Measurements from ENCODE around the gene MED15. TPM values are rescaled to one million over a fixed set of nuclear protein-coding genes. Genes with fewer than 3 reads are reported as not detected.

The MED15 gene
- total RNA-seq, 1 experiment from 2014 or later: 94.7 TPM

DNA sequence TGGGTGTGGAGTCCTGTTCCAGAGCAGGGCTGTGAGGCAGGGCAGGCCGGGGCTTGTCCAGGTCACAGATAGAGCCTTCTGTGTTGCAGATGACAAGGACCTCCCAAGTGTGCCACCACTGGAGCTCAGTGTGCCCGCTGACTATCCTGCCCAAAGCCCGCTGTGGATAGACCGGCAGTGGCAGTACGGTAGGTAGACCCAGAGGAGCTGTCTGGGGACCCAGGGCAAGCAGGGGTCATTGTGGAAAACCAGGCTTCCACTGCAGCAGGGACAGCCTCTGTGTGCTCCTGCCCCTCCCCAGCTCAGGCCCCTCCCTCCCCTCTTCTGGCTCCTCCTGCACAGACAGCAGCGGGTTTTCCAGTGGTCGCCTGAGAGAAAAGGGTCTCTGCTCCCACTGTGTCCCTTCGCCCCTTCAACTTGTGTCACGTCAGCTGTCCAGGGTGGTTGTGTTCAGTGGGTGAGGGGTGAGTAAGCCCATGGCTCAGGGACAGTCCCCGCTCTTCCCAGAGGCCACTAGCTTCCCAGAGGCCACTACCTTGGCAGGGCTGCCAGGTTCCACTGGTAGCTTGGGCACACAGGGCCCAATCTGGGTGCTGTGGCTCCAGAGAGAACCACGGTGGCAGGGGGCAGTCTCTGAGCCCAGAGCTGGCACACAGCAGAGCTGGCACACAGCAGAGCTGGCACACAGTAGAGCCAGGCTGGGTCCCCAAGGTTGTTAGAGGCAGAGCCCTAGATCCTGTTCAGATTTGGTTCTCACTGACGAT is 78.4 kb downstream of the MED15 start:
- H3K9me3 Mint-ChIP-seq (ENCODE audit: unreplicated experiment): no peaks in the 10 kb centered on the region
- ChIA-PET POLR2A (no interaction called here), CTCF (interaction anchor here (0.6 kb wide), 1 partner anchor 20 kb away, joined by 4 read pairs; no protein-coding TSS in a partner anchor)
- Histone ChIP-seq H3K9me3 (no peaks in the 10 kb centered on the region), H3K36me3 (ENCODE audit: control insufficient read depth, insufficient read depth, low read length) (peaks cover 3% of the 10 kb centered on the region), H3K4me3 (ENCODE audit: low read depth, low read length) (no peak overlapping the region), H3K27me3 (replicated peaks; ENCODE audit: control insufficient read depth, insufficient read depth, low read length) (no peaks in the 10 kb centered on the region), H3K4me1 (no peaks in the 10 kb centered on the region)
- no TSS peak for BruUV-seq (replicated peaks)
- DNase-seq: no peak
- TF ChIP-seq, protein P1, sequence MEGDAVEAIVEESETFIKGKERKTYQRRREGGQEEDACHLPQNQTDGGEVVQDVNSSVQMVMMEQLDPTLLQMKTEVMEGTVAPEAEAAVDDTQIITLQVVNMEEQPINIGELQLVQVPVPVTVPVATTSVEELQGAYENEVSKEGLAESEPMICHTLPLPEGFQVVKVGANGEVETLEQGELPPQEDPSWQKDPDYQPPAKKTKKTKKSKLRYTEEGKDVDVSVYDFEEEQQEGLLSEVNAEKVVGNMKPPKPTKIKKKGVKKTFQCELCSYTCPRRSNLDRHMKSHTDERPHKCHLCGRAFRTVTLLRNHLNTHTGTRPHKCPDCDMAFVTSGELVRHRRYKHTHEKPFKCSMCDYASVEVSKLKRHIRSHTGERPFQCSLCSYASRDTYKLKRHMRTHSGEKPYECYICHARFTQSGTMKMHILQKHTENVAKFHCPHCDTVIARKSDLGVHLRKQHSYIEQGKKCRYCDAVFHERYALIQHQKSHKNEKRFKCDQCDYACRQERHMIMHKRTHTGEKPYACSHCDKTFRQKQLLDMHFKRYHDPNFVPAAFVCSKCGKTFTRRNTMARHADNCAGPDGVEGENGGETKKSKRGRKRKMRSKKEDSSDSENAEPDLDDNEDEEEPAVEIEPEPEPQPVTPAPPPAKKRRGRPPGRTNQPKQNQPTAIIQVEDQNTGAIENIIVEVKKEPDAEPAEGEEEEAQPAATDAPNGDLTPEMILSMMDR (IDR thresholded peaks at IDR 0.05; ENCODE audit: insufficient read depth in 1 of 2, low read depth in 1 of 2, low read length in 1 of 2, severe bottlenecking in 1 of 2, unreplicated experiment in 1 of 2): no peak
- H3K36me3 Mint-ChIP-seq (ENCODE audit: insufficient read depth, unreplicated experiment): peaks cover 28% of the 10 kb centered on the region
- intact Hi-C loops (cut with micrococcal nuclease; ENCODE audit: unreplicated experiment): no loop called here
- no peaks in the 10 kb centered on the region for H3K27me3 Mint-ChIP-seq (ENCODE audit: insufficient read depth, unreplicated experiment)
- no peak overlapping the region for H3K4me3 Mint-ChIP-seq (ENCODE audit: unreplicated experiment)
- H3K27ac Mint-ChIP-seq (ENCODE audit: unreplicated experiment): no peak overlapping the region
- H3K4me1 Mint-ChIP-seq (ENCODE audit: low read depth, unreplicated experiment): no peaks in the 10 kb centered on the region

DNA sequence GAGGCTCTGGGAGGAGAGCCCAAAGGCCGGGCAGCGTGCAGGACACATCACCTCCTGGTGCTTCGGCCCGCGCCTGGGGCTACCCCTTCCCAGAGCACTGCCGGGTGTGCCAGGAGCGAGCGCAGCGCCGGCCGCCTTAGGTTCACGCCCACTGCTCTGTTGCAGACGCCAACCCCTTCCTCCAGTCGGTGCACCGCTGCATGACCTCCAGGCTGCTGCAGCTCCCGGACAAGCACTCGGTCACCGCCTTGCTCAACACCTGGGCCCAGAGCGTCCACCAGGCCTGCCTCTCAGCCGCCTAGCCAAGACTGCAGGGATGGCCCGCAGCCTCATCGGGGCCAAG is 79.0 kb downstream of the MED15 start:
- no peaks in the 10 kb centered on the region for H3K4me1 Mint-ChIP-seq (ENCODE audit: low read depth, unreplicated experiment)
- H3K27me3 Mint-ChIP-seq (ENCODE audit: insufficient read depth, unreplicated experiment): no peaks in the 10 kb centered on the region
- Histone ChIP-seq H3K27me3 (replicated peaks; ENCODE audit: control insufficient read depth, insufficient read depth, low read length) (no peaks in the 10 kb centered on the region), H3K9me3 (no peaks in the 10 kb centered on the region), H3K36me3 (ENCODE audit: control insufficient read depth, insufficient read depth, low read length) (peaks cover 3% of the 10 kb centered on the region), H3K4me3 (ENCODE audit: low read depth, low read length) (no peak overlapping the region), H3K4me1 (no peaks in the 10 kb centered on the region)
- no peaks in the 10 kb centered on the region for H3K9me3 Mint-ChIP-seq (ENCODE audit: unreplicated experiment)
- ChIA-PET POLR2A (no interaction called here), CTCF (no interaction called here)
- no TSS peak for BruUV-seq (replicated peaks)
- H3K36me3 Mint-ChIP-seq (ENCODE audit: insufficient read depth, unreplicated experiment): peaks cover 23% of the 10 kb centered on the region
- TF ChIP-seq, protein P1 (IDR thresholded peaks at IDR 0.05; ENCODE audit: insufficient read depth in 1 of 2, low read depth in 1 of 2, low read length in 1 of 2, severe bottlenecking in 1 of 2, unreplicated experiment in 1 of 2): no peak
- H3K4me3 Mint-ChIP-seq (ENCODE audit: unreplicated experiment): no peak overlapping the region
- intact Hi-C loops (cut with micrococcal nuclease; ENCODE audit: unreplicated experiment): no loop called here
- H3K27ac Mint-ChIP-seq (ENCODE audit: unreplicated experiment): no peak overlapping the region
- DNase-seq: no peak

DNA sequence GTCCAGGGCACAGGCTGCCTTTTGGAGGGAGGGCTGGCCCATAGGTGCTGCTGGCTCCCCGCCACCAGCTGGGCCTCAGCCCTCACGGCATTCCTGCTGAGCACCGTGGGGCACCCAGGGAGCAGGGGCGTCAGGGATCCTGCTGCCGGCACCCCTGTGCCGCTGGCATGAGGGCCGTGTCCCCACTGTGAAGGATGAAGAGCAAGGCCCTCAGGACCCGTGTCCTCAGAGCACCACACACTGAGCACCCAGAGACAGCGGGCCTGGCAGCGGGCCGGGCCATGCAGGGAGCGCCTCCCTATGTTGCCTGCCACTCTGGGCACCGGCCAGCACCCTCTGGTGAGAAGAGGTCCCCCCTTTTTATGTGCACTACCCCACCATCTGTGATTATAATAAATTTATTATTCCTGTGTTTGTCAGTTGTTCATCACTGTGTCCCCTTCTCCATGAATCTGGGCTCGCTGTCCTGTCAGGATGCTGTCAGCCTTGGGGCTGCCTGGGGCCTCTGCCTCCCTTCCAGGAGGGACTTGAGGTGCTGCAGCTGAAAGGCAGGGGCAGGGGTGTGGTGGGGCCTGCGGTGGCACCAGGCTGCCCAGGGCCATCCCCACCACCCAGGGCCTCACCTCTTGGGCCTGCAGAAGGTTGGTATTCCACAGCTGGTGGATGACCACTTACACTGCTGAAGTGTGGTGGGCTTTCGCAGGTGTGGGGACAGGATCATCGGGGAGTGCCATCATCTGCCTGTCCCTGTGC is 80.0 kb downstream of the MED15 start:
- peaks cover 18% of the 10 kb centered on the region for H3K36me3 Mint-ChIP-seq (ENCODE audit: insufficient read depth, unreplicated experiment)
- H3K27me3 Mint-ChIP-seq (ENCODE audit: insufficient read depth, unreplicated experiment): no peaks in the 10 kb centered on the region
- DNase-seq: no peak
- Histone ChIP-seq H3K9me3 (no peaks in the 10 kb centered on the region), H3K4me1 (no peaks in the 10 kb centered on the region), H3K27me3 (replicated peaks; ENCODE audit: control insufficient read depth, insufficient read depth, low read length) (no peaks in the 10 kb centered on the region), H3K36me3 (ENCODE audit: control insufficient read depth, insufficient read depth, low read length) (peaks cover 2% of the 10 kb centered on the region), H3K4me3 (ENCODE audit: low read depth, low read length) (no peak overlapping the region)
- H3K27ac Mint-ChIP-seq (ENCODE audit: unreplicated experiment): no peak overlapping the region
- ChIA-PET CTCF (no interaction called here), POLR2A (no interaction called here)
- no TSS peak for BruUV-seq (replicated peaks)
- no peaks in the 10 kb centered on the region for H3K4me1 Mint-ChIP-seq (ENCODE audit: low read depth, unreplicated experiment)
- TF ChIP-seq, protein P1 (IDR thresholded peaks at IDR 0.05; ENCODE audit: insufficient read depth in 1 of 2, low read depth in 1 of 2, low read length in 1 of 2, severe bottlenecking in 1 of 2, unreplicated experiment in 1 of 2): no peak
- intact Hi-C loops (cut with micrococcal nuclease; ENCODE audit: unreplicated experiment): no loop called here
- no peak overlapping the region for H3K4me3 Mint-ChIP-seq (ENCODE audit: unreplicated experiment)
- no peaks in the 10 kb centered on the region for H3K9me3 Mint-ChIP-seq (ENCODE audit: unreplicated experiment)

Measured in Caco-2 (cell line).